ENCODE results near the gene SPAG16. TPM values are rescaled to one million over a fixed set of nuclear protein-coding genes. Genes with fewer than 3 reads are reported as not detected.

The SPAG16 gene
- total RNA-seq, 1 experiment from 2014 or later, result 13.0 TPM

GRCh38 chr2:213416832-213417231 lies 132.6 kb downstream of the SPAG16 start:
- ATAC-seq (no peak), DNase-seq (ENCODE audit: low read depth, low spot score) (no peak)
- H3K9me3 ChIP-seq (ENCODE audit: control insufficient read depth, insufficient read depth, low read depth, low read length), result no peaks in the 10 kb centered on the region
- in situ Hi-C loops (cut with HindIII; ENCODE audit: low pct_unique_long_range_greater_than_20kb, low sequenced_read_pairs) (no loop called here), intact Hi-C loops (cut with micrococcal nuclease; ENCODE audit: unreplicated experiment) (no loop called here)
- CTCF ChIA-PET, result no interaction called here
- POLR2A ChIA-PET, result no interaction called here
- H3K36me3 ChIP-seq (ENCODE audit: control insufficient read depth, insufficient read depth, low read length), result no peaks in the 10 kb centered on the region
- no peaks in the 10 kb centered on the region for H3K4me1 ChIP-seq (ENCODE audit: control insufficient read depth, insufficient read depth, low read length)
- no peak overlapping the region for H3K27ac ChIP-seq (ENCODE audit: low read length)
- TF ChIP-seq, protein P1, sequence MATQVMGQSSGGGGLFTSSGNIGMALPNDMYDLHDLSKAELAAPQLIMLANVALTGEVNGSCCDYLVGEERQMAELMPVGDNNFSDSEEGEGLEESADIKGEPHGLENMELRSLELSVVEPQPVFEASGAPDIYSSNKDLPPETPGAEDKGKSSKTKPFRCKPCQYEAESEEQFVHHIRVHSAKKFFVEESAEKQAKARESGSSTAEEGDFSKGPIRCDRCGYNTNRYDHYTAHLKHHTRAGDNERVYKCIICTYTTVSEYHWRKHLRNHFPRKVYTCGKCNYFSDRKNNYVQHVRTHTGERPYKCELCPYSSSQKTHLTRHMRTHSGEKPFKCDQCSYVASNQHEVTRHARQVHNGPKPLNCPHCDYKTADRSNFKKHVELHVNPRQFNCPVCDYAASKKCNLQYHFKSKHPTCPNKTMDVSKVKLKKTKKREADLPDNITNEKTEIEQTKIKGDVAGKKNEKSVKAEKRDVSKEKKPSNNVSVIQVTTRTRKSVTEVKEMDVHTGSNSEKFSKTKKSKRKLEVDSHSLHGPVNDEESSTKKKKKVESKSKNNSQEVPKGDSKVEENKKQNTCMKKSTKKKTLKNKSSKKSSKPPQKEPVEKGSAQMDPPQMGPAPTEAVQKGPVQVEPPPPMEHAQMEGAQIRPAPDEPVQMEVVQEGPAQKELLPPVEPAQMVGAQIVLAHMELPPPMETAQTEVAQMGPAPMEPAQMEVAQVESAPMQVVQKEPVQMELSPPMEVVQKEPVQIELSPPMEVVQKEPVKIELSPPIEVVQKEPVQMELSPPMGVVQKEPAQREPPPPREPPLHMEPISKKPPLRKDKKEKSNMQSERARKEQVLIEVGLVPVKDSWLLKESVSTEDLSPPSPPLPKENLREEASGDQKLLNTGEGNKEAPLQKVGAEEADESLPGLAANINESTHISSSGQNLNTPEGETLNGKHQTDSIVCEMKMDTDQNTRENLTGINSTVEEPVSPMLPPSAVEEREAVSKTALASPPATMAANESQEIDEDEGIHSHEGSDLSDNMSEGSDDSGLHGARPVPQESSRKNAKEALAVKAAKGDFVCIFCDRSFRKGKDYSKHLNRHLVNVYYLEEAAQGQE (IDR thresholded peaks at IDR 0.05; ENCODE audit: insufficient read depth in 1 of 2, low read depth in 2 of 2, low read length in 1 of 2), result no peak
- TF ChIP-seq SIN3A (IDR thresholded peaks at IDR 0.05; ENCODE audit: borderline replicate concordance, insufficient read depth, low read depth, low read length) (no peak), TCF7L2 (IDR thresholded peaks at IDR 0.05; ENCODE audit: low read depth, low read length) (no peak), CTCF (IDR thresholded peaks at IDR 0.05) (no peak), POLR2AphosphoS5 (IDR thresholded peaks at IDR 0.05; ENCODE audit: low read depth, low read length) (no peak)
- BruUV-seq (replicated peaks), result no TSS peak
- no peak overlapping the region for H3K4me3 ChIP-seq (ENCODE audit: low read depth in 2 of 2, low read length in 2 of 2)
- no peaks in the 10 kb centered on the region for H3K27me3 ChIP-seq (ENCODE audit: control insufficient read depth, insufficient read depth, low read length)

DNA sequence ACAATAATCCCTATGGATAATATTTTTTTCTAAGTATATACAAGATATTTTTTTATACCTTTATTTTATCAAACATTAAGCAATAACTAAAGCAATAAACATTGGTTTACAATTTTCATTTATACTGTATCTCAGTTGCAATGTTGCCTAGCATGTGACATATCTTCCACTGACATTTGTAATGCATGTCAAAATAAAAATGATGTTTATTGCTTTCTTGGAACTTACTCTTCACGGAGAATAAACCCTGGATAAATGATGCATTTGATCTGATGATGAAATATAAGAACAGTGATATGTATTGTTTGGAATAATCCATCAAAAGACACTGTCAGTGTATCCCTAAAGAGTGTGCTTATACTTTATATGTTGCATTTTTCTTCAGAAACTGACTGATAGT lies 135.7 kb downstream of the SPAG16 start:
- no peaks in the 10 kb centered on the region for H3K27me3 ChIP-seq (ENCODE audit: control insufficient read depth, insufficient read depth, low read length)
- intact Hi-C loops (cut with micrococcal nuclease; ENCODE audit: unreplicated experiment), result no loop called here
- H3K27ac ChIP-seq (ENCODE audit: low read length), result no peak overlapping the region
- ATAC-seq (no peak), DNase-seq (ENCODE audit: low read depth, low spot score) (no peak)
- H3K4me1 ChIP-seq (ENCODE audit: control insufficient read depth, insufficient read depth, low read length), result no peaks in the 10 kb centered on the region
- no peak overlapping the region for H3K4me3 ChIP-seq (ENCODE audit: low read depth in 2 of 2, low read length in 2 of 2)
- POLR2A ChIA-PET, result no interaction called here
- no peaks in the 10 kb centered on the region for H3K9me3 ChIP-seq (ENCODE audit: control insufficient read depth, insufficient read depth, low read depth, low read length)
- H3K36me3 ChIP-seq (ENCODE audit: control insufficient read depth, insufficient read depth, low read length), result no peaks in the 10 kb centered on the region
- no TSS peak for BruUV-seq (replicated peaks)
- CTCF ChIA-PET, result no interaction called here
- TF ChIP-seq, protein P1 (IDR thresholded peaks at IDR 0.05; ENCODE audit: insufficient read depth in 1 of 2, low read depth in 2 of 2, low read length in 1 of 2), result no peak
- TF ChIP-seq CTCF (IDR thresholded peaks at IDR 0.05) (no peak), POLR2AphosphoS5 (IDR thresholded peaks at IDR 0.05; ENCODE audit: low read depth, low read length) (no peak), SIN3A (IDR thresholded peaks at IDR 0.05; ENCODE audit: borderline replicate concordance, insufficient read depth, low read depth, low read length) (no peak)
- in situ Hi-C loops (cut with HindIII; ENCODE audit: low pct_unique_long_range_greater_than_20kb, low sequenced_read_pairs), result no loop called here

Measured in Panc1 (cell line).